Stimulated activated CD4-positive, alpha-beta T cell treated with anti-CD3 and anti-CD28 coated beads, Interleukin-1b, Interleukin-23, amount 100 ng/mL, for 24 hours (primary cell): ENCODE results near the gene MSLN.

Source experiments
- DNase-seq, 4 experiments: peaks; one replicate each; pipeline ENCODE4 v3.0.0-alpha.2; 2020; ENCODE audit warnings: low read depth in 4 of 4, low spot score in 1 of 4

MSLN gene

GRCh38 chr16:722835-723633, 37.5 kb upstream of the MSLN start:
- no peak for DNase-seq

GRCh38 chr16:723695-724094, 36.8 kb upstream of the MSLN start:
- no peak for DNase-seq

GRCh38 chr16:724188-725040, 36.1 kb upstream of the MSLN start:
- no peak for DNase-seq

- DNase-seq, result no peak
Observed at GRCh38 chr16:725041-725376, 35.5 kb upstream of the MSLN start.

- DNase-seq, result no peak
Observed at GRCh38 chr16:725463-726187, 34.9 kb upstream of the MSLN start.

- DNase-seq, result no peak
Observed at GRCh38 chr16:726188-726437, 34.4 kb upstream of the MSLN start.

GRCh38 chr16:726438-727290, 33.9 kb upstream of the MSLN start, which contains the start of the genes CCDC78 and HAGHL:
Gene CCDC78, minus strand, starts transcription at chr16:726443. Its CDS starts 76 bp downstream, at chr16:726367.
Gene HAGHL, plus strand, starts transcription at chr16:727106. Its CDS starts 404 bp downstream, at chr16:727510.
- peak in 3 of 4 experiments; percentile 42 to 56 (median 43) for DNase-seq

- DNase-seq, result no peak
Observed at GRCh38 chr16:727291-727977, 33.1 kb upstream of the MSLN start.

GRCh38 chr16:728131-728889, 32.2 kb upstream of the MSLN start:
- DNase-seq, result peak in 2 of 4 experiments; percentile 41 to 64

- DNase-seq, result no peak
Observed at GRCh38 chr16:728890-729744, 31.4 kb upstream of the MSLN start.

GRCh38 chr16:729768-730665, 30.5 kb upstream of the MSLN start:
- no peak for DNase-seq

GRCh38 chr16:730666-731509, 29.6 kb upstream of the MSLN start:
- no peak for DNase-seq

- DNase-seq, result no peak
Observed at GRCh38 chr16:732332-732731, 28.2 kb upstream of the MSLN start.

- no peak for DNase-seq
Observed at GRCh38 chr16:732936-733335, 27.6 kb upstream of the MSLN start.

GRCh38 chr16:733382-734207, 26.9 kb upstream of the MSLN start:
- no peak for DNase-seq
